ENCODE data around the gene ELAPOR1.
"Not testable (repeated sequence)": the region's sequence is repeated elsewhere in the genome, so short reads cannot be mapped to it uniquely, and the experiment has no call there.

GRCh38 chr1:109142725-109143124 lies 28.8 kb downstream of the ELAPOR1 start:
- not testable (repeated sequence) for TF ChIP-seq CTCF (IDR thresholded peaks at IDR 0.05; ENCODE audit: poor library complexity); EZH2phosphoT487 (IDR thresholded peaks at IDR 0.05; ENCODE audit: low read depth, severe bottlenecking, unreplicated experiment)
